ENCODE results near the gene LPCAT1.
"Not testable (repeated sequence)": the region's sequence is repeated elsewhere in the genome, so short reads cannot be mapped to it uniquely, and the experiment has no call there.

Gene LPCAT1

DNA sequence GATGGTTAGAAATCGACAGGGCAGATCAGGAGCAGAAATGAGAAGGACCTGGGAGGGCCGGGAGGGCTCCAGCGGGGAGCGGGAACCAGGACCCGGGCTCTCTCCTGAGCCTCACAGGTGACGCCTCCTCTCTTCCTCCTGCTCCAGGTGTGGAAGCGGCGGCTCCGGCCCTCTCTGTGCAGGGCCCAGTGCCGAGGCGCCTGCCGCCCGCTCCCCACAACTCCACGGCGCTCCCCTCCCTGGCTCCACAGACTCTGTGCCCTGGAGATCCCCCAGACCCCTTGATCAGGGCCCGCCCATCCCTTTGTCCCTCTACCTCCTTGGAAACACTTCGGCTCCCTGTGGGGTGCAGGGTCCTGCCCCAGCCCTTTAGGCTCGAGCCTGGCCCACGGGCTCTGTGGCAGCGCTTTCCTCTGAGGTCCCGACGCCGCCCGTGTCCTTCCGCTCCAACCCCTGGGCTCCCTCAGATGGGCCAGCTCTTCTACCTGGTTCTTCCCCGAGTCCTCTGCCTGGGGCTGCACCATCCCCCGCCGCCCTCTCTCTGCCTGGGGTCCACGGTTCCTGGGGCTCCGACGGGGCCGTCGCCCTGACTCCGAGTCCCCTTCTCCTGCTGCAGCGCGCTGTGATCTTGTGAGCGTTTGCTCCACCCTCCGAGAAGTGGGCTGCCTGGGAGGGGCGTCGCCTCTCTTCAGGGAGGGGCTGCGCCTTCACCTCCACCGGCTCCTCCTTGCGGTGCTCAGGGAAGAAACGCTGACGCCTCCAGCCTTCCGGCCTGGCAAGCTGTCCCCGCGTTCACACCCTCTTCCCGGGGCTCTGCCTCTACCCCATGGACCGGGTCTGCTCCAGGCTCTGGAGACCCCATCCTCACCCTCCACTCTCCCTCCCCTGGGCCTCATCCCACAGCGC lies 56.2 kb downstream of the LPCAT1 start:
- DNase-seq (ENCODE audit: low read depth in 2 of 2): no peak

GRCh38 chr5:1466631-1467265 lies 57.0 kb downstream of the LPCAT1 start:
- no peak for DNase-seq (ENCODE audit: low read depth in 2 of 2)

- DNase-seq (ENCODE audit: low read depth in 2 of 2): no peak
Measured at GRCh38 chr5:1465966-1466471, 57.7 kb downstream of the LPCAT1 start.

GRCh38 chr5:1465117-1465516 lies 58.6 kb downstream of the LPCAT1 start:
- no peak for DNase-seq (ENCODE audit: low read depth in 2 of 2)

GRCh38 chr5:1464511-1464910 lies 59.2 kb downstream of the LPCAT1 start:
- no peak for DNase-seq (ENCODE audit: low read depth in 2 of 2)

DNA sequence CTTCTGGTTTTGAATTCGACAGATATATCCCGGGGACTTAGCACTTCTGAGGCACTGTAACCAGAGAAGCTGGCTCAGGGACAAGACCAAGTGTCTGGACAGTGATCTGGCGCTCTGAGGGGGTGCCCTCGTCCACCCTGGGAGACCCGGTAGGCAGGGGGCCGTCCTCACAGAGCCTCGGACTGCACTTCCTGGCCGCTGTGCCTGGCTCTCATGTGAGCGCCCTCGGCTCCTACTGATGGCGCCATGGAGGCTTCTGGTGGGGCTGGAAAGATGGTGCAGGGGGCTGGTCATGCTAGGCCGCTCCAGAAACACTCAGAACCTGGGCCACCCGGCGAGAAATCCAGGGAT lies 59.7 kb downstream of the LPCAT1 start:
- no peak for DNase-seq (ENCODE audit: low read depth in 2 of 2)

- no peak for DNase-seq (ENCODE audit: low read depth in 2 of 2)
Measured at GRCh38 chr5:1463326-1464095, 60.2 kb downstream of the LPCAT1 start.

GRCh38 chr5:1462358-1462757 lies 61.4 kb downstream of the LPCAT1 start:
- no peak for DNase-seq (ENCODE audit: low read depth in 2 of 2)

GRCh38 chr5:1461396-1461795 lies 62.4 kb downstream of the LPCAT1 start:
- no peak for DNase-seq (ENCODE audit: low read depth in 2 of 2)

- no peak for DNase-seq (ENCODE audit: low read depth in 2 of 2)
Measured at GRCh38 chr5:1460054-1460682, 63.6 kb downstream of the LPCAT1 start.

DNA sequence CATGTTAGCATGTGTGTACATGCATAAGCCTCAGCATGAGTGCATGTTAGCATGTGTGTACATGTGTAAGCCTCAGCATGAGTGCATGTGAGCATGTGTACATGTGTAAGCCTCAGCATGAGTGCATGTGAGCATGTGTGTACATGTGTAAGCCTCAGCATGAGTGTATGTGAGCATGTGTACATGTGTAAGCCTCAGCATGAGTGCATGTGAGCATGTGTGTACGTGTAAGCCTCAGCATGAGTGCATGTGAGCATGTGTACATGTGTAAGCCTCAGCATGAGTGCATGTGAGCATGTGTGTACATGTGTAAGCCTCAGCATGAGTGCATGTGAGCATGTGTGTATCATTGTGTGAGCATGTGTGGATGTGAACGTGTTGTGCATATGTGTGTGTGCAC lies 64.3 kb downstream of the LPCAT1 start:
- not testable (repeated sequence) for DNase-seq (ENCODE audit: low read depth in 2 of 2)

- not testable (repeated sequence) for DNase-seq (ENCODE audit: low read depth in 2 of 2)
Measured at GRCh38 chr5:1456110-1456881, 67.5 kb downstream of the LPCAT1 start.

- no peak for DNase-seq (ENCODE audit: low read depth in 2 of 2)
Measured at GRCh38 chr5:1453613-1454012, 70.1 kb downstream of the LPCAT1 start.

GRCh38 chr5:1449081-1449630 lies 74.6 kb downstream of the LPCAT1 start:
- no peak for DNase-seq (ENCODE audit: low read depth in 2 of 2)

DNA sequence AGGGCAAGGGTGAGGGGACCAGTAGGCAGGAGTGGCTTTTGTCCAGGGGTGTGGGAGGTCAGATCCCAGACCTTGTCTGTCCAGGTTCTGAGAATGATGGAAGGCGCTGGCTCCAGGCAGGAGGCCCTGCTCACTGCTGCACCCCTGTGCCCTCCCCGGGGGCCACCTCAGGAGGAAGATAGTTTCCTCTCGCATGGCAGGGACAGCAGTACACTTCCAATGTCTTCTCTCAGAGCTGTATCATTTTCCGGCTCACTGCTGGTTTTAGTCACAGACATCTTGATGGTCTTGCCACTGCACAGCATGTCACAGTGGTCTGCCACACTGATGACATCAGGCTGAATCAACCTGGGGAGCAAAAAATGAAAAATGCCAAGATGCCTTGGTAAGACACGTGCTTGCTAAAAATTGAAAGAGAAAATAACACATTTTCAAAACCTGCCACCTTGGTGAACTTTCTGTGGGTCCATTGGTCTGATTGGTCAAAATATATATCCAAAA lies 75.2 kb downstream of the LPCAT1 start:
- no peak for DNase-seq (ENCODE audit: low read depth in 2 of 2)

- no peak for DNase-seq (ENCODE audit: low read depth in 2 of 2)
Measured at GRCh38 chr5:1447671-1448361, 75.9 kb downstream of the LPCAT1 start.

DNA sequence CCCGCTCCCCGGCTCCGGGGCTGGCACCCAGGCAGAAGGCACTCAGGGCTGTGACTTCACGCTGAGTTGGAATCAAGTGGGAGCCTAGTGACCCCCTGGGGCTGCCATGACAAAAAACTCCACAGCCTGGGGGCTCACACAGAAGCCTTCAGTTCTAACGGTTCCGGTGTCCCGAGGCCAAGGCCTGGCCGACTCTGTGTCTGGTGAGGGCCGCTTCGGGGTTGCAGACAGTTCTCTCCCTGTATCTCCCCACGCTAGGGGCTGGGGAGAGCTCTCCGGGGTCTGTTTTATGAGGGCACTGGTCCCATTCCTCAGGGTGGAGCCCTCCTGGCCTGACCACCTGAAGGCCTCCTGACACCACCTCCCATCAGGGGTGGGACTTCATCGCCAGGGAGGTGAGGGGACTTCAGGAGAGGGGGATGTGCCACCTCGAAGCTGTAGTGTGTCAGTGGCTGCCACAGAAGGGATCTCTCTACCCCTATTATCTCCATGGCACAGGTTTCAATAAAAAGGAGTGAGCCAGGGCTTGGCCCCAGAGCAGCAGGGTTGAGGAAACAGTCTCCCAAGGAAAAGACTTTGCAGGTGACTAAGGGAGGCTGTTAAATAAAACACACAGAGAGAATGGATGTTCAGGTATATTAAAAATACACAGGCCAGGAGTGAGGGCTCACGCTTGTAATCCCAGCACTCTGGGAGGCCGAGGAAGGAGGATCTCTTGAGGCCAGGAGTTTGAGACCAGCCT lies 77.0 kb downstream of the LPCAT1 start:
- DNase-seq (ENCODE audit: low read depth in 2 of 2): no peak

DNA sequence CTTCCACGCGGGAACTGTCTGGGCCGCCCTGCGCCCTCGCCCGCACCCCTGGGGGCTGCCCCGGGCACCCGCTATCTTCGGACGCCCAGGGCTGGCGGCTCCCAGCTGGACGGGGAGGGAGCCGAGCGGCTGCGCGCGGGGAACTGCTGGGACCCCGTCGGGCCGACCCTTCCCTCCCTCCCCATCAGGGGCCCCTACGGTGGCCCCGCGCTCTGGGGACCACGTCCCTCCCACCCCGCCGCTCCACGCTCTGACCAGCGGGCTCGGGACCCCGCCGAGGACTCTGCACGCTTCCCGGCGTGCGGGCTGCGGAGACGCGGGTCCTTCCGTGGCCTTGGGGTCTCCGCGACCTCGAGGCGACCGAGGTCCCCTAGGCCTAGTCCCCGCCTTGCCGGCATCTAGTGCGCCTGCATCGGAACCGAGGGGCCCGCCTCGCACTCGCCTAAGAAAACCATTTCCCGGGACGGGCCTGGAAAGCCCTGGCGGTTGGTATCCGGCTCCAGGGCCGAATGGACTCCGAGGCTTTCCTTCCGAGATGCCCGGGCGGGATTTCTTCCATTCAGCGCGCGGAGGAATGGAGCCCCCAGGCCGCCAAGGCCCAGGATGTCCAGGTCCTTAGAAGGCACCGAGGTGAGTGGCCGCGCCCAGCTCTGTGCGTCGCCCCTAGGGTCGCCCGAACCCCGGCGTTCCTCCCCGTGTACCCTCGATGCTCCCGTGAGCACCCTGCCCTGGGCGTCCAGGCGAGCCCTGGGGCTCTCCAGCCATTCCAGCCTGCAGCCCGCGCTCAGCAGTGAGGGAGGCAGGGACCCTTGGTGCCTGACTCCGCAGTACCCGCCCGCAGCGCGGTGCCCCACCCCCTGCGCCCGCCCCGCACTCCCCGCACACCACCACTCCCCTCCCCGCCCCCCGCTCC lies 77.8 kb downstream of the LPCAT1 start:
- DNase-seq (ENCODE audit: low read depth in 2 of 2): no peak

All from fibroblast of skin of left quadriceps (primary cell).